ENCODE results near the gene ENDOV. TPM values are rescaled to one million over a fixed set of nuclear protein-coding genes. Genes with fewer than 3 reads are reported as not detected.

Gene ENDOV
- total and polyA plus RNA-seq, 2 experiments from 2014 or later = 21.2 to 33.8 TPM

DNA sequence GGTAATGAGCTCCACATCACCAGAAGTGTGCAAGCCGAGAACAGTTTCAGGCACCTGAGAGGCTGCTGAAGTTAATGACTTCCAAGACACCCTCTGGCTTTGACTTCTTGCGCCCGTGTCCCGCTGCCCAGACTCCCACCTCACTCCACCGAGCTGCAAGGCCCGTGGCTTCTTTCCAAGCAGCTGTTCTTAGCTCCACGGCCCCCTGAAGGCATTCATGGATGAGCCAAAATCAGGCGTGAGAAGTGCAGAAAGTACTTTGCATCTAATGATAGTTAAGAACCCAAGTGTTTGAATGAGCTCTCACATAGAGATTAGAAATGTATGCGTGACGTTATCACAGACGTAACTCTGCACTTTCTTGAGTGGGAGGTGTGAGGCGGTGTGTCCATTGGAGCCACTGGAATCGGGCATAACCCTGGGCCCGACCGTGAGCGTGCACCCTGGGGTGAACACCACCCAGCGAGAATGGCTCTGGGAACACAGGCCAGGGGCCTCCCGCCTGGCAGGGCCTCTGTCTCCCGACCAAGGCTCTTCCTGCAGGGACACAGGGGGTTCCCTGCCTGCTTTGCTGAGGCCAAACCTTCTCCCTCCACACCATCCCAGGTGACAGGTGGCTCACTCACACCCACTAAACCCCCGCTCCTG is 50.5 kb downstream of the ENDOV start:
- H3K9me3 ChIP-seq (ENCODE audit: low read depth) = no peaks in the 10 kb centered on the region
- H2AFZ ChIP-seq = no peak overlapping the region
- no peak overlapping the region for H3K27ac ChIP-seq
- no peak overlapping the region for H3K4me2 ChIP-seq
- no peak overlapping the region for H3K4me3 ChIP-seq
- H3K36me3 ChIP-seq (replicated peaks; ENCODE audit: insufficient read depth, low read depth) = no peaks in the 10 kb centered on the region
- TF ChIP-seq, protein P1, sequence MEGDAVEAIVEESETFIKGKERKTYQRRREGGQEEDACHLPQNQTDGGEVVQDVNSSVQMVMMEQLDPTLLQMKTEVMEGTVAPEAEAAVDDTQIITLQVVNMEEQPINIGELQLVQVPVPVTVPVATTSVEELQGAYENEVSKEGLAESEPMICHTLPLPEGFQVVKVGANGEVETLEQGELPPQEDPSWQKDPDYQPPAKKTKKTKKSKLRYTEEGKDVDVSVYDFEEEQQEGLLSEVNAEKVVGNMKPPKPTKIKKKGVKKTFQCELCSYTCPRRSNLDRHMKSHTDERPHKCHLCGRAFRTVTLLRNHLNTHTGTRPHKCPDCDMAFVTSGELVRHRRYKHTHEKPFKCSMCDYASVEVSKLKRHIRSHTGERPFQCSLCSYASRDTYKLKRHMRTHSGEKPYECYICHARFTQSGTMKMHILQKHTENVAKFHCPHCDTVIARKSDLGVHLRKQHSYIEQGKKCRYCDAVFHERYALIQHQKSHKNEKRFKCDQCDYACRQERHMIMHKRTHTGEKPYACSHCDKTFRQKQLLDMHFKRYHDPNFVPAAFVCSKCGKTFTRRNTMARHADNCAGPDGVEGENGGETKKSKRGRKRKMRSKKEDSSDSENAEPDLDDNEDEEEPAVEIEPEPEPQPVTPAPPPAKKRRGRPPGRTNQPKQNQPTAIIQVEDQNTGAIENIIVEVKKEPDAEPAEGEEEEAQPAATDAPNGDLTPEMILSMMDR (IDR thresholded peaks at IDR 0.05; ENCODE audit: poor library complexity) = no peak
- TF ChIP-seq EZH2 (IDR thresholded peaks at IDR 0.05; ENCODE audit: borderline replicate concordance) (no peak), EZH2phosphoT487 (IDR thresholded peaks at IDR 0.05; ENCODE audit: low read depth, severe bottlenecking, unreplicated experiment) (no peak)
- H3K27me3 ChIP-seq = peaks cover 47% of the 10 kb centered on the region
- H3K4me1 ChIP-seq (ENCODE audit: insufficient read depth) = no peaks in the 10 kb centered on the region
- H4K20me1 ChIP-seq (ENCODE audit: insufficient read depth, poor library complexity, severe bottlenecking) = no peaks in the 10 kb centered on the region
- no peaks in the 10 kb centered on the region for H3K9me2 ChIP-seq (replicated peaks; ENCODE audit: insufficient read depth)
- no peaks in the 10 kb centered on the region for H3K79me2 ChIP-seq
- no peak for DNase-seq (ENCODE audit: low spot score)
- WGBS (ENCODE audit: low lambda C conversion rate, missing lambda C conversion rate) = 77% methylated on average over 20 of the region's 20 CpGs

DNA sequence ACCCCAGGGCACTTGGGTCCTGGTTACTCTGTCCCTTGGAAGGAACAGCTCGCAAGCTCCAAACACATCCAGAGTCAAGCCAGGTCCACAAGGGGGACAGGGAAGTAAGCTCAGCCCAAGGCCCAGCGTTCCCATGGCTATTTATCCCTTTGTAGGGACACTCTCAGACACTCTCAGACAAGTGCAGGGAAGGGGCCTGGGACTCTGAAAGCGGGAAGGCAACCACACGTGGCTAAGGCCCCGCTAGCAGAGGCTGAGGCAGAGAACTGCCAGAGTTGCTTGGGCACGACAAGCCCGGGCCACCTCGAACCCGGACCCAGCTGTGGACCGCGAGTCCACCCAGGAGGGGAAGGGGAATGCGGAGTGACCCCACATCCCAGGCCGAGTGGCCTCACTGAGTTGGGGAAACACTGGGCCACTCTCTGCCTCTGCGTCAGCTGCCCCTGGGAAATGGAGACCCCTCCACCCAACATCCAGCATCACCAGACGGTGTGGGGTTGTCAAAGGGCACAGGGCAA is 51.3 kb downstream of the ENDOV start:
- Histone ChIP-seq H3K4me1 (ENCODE audit: insufficient read depth) (no peaks in the 10 kb centered on the region), H3K9me3 (ENCODE audit: low read depth) (no peaks in the 10 kb centered on the region), H3K27me3 (peaks cover 54% of the 10 kb centered on the region), H4K20me1 (ENCODE audit: insufficient read depth, poor library complexity, severe bottlenecking) (no peaks in the 10 kb centered on the region), H2AFZ (no peak overlapping the region), H3K36me3 (replicated peaks; ENCODE audit: insufficient read depth, low read depth) (no peaks in the 10 kb centered on the region), H3K79me2 (no peaks in the 10 kb centered on the region), H3K9me2 (replicated peaks; ENCODE audit: insufficient read depth) (no peaks in the 10 kb centered on the region), H3K27ac (no peak overlapping the region), H3K4me2 (no peak overlapping the region), H3K4me3 (no peak overlapping the region)
- TF ChIP-seq, protein P1 (IDR thresholded peaks at IDR 0.05; ENCODE audit: poor library complexity) = no peak
- TF ChIP-seq EZH2phosphoT487 (IDR thresholded peaks at IDR 0.05; ENCODE audit: low read depth, severe bottlenecking, unreplicated experiment) (no peak), EZH2 (IDR thresholded peaks at IDR 0.05; ENCODE audit: borderline replicate concordance) (no peak)
- 82% methylated on average over 15 of the region's 15 CpGs for whole genome bisulfite sequencing (ENCODE audit: low lambda C conversion rate, missing lambda C conversion rate)
- DNase-seq (ENCODE audit: low spot score) = no peak

DNA sequence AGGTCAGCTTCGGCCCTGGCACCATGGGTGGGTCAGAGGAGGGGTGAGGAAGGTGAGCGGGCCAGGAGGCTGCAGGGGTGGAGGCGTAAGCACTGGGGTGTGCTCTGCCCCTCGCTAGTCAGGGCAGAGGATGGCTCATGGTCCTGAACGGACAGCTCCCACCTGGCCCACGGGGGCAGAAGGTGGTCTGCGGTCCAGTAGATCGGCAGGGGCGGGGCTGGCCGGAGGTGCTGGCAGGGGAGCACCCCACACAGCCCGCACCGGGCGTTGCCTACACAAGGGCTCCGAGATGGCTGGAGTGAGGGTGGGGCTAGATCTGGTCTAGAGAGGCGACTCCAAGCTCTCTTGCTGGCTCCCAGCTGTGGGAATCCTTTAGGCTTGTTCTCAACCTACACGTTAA is 53.3 kb downstream of the ENDOV start:
- Histone ChIP-seq H3K27me3 (peaks cover 73% of the 10 kb centered on the region), H3K27ac (no peak overlapping the region), H3K4me1 (ENCODE audit: insufficient read depth) (no peaks in the 10 kb centered on the region), H4K20me1 (ENCODE audit: insufficient read depth, poor library complexity, severe bottlenecking) (no peaks in the 10 kb centered on the region), H3K79me2 (no peaks in the 10 kb centered on the region), H2AFZ (no peak overlapping the region), H3K9me2 (replicated peaks; ENCODE audit: insufficient read depth) (no peaks in the 10 kb centered on the region), H3K4me2 (no peak overlapping the region), H3K4me3 (no peak overlapping the region), H3K9me3 (ENCODE audit: low read depth) (no peaks in the 10 kb centered on the region), H3K36me3 (replicated peaks; ENCODE audit: insufficient read depth, low read depth) (no peaks in the 10 kb centered on the region)
- TF ChIP-seq, protein P1 (IDR thresholded peaks at IDR 0.05; ENCODE audit: poor library complexity) = no peak
- TF ChIP-seq EZH2phosphoT487 (IDR thresholded peaks at IDR 0.05; ENCODE audit: low read depth, severe bottlenecking, unreplicated experiment) = no peak
- 40% methylated on average over 16 of the region's 16 CpGs for WGBS (ENCODE audit: low lambda C conversion rate, missing lambda C conversion rate)
- DNase-seq (ENCODE audit: low spot score) = no peak

Measured in hepatocyte (in vitro differentiated cells).